GM12892 (cell line): ENCODE data around the gene BPIFB2.

ENCODE experiments used
- POLR2A ChIP-seq: IDR thresholded peaks from 2 replicates; pipeline ENCODE4 v1.6.1; 2011; ENCODE audit warnings: low read depth, low read length, control low read depth
- POLR2AphosphoS5 ChIP-seq: IDR thresholded peaks from 2 replicates; pipeline ENCODE4 v1.6.1; 2011; ENCODE audit warnings: low read depth, low read length, control low read depth

DNA sequence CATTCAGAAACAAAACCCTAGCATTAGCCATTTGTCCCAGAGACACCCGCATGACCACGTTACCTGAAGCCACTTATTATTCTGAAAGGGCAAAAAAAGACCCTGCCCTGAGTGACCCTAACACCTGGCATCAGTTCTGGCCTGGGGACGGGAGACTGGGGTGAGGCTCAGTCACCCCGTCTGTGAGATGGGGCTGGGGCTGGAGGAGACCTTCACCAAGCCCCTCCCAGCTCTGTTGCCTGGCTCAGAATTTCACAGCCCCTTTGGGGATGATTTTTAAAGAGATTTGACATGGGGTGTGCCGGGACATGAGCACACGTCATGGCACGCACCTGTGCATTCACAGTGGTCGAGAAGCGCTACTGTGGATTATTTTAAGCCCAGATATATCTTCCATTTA, 22.6 kb downstream of the BPIFB2 start:
- TF ChIP-seq POLR2AphosphoS5: no peak
- TF ChIP-seq POLR2A: no peak
